H1 (cell line): Measurements from ENCODE around the gene NR2E1. TPM values are rescaled to one million over a fixed set of nuclear protein-coding genes. Genes with fewer than 3 reads are reported as not detected.

Experiments
- BCL11A ChIP-seq, 2 experiments: IDR thresholded peaks; one replicate each; pipeline ENCODE4 v1.6.1; 2011; ENCODE audit warnings: low read depth in 2 of 2, low read length in 2 of 2, mild to moderate bottlenecking in 2 of 2
- CBX5 ChIP-seq: fragments of 300-800, 300-1000 bp; sonication (generic); IDR thresholded peaks from 2 replicates; pipeline ENCODE4 v1.7.1; 2016; ENCODE audit warnings: antibody characterized with exemption, low read length, low read depth
- CBX8 ChIP-seq: fragments of 300-800, 300-1000 bp; sonication (generic); IDR thresholded peaks from 2 replicates; pipeline ENCODE4 v1.7.1; 2016; ENCODE audit warnings: low read depth, low read length, borderline replicate concordance
- CHD2 ChIP-seq: IDR thresholded peaks from 2 replicates; pipeline ENCODE4 v1.6.1; 2012; ENCODE audit warnings: low read length, improper control_type of control experiment
- EZH2 ChIP-seq: fragments of 200-600 bp; sonication (generic); IDR thresholded peaks from 2 replicates; pipeline ENCODE4 v1.7.1; 2012; ENCODE audit warnings: low read depth, mild to moderate bottlenecking, moderate library complexity, low read length, inconsistent platforms; ENCODE audit not compliant: severe bottlenecking
- FOSL1 ChIP-seq: IDR thresholded peaks from 2 replicates; pipeline ENCODE4 v1.6.1; 2011; ENCODE audit warnings: mild to moderate bottlenecking, low read depth, low read length, moderate library complexity; ENCODE audit not compliant: insufficient read depth
- HDAC2 ChIP-seq, 2 experiments: fragments of 300-600 bp in 1 of 2; sonication (generic) in 1 of 2; IDR thresholded peaks; 2 replicates each; pipeline ENCODE4 v1.6.1; 2011 to 2012; ENCODE audit warnings: low read depth in 2 of 2, low read length in 2 of 2, mild to moderate bottlenecking in 2 of 2, moderate library complexity in 2 of 2, borderline replicate concordance in 1 of 2, inconsistent platforms in 1 of 2
- JUND ChIP-seq: IDR thresholded peaks from 2 replicates; pipeline ENCODE4 v1.6.1; 2011; ENCODE audit warnings: mild to moderate bottlenecking, improper control_type of control experiment, low read length
- KDM4A ChIP-seq: IDR thresholded peaks from one replicate; pipeline ENCODE4 v1.7.1; 2012; ENCODE audit warnings: low read depth, mild to moderate bottlenecking, moderate library complexity, low read length, inconsistent platforms; ENCODE audit not compliant: severe bottlenecking
- KDM5A ChIP-seq: fragments of 200-600 bp; IDR thresholded peaks from 2 replicates; pipeline ENCODE4 v1.7.1; 2012; ENCODE audit warnings: mild to moderate bottlenecking, low read length, inconsistent platforms, mixed read lengths
- PHF8 ChIP-seq: fragments of 200-600 bp; sonication (generic); conservative IDR thresholded peaks from 2 replicates; pipeline ENCODE4 v1.7.1; 2012; ENCODE audit warnings: low read depth, mild to moderate bottlenecking, inconsistent platforms, low read length, moderate library complexity
- POLR2A ChIP-seq, 2 experiments: IDR thresholded peaks; 1 replicate in 1 of 2; 2 replicates in 1 of 2; pipeline ENCODE4 v1.6.1; 2011; ENCODE audit warnings: low read depth in 2 of 2, low read length in 2 of 2, mild to moderate bottlenecking in 2 of 2; ENCODE audit errors: control extremely low read depth in 1 of 2
- POLR2AphosphoS5 ChIP-seq: IDR thresholded peaks from 2 replicates; pipeline ENCODE4 v1.6.1; 2011; ENCODE audit warnings: low read depth, low read length
- POU5F1 ChIP-seq: IDR thresholded peaks from 2 replicates; pipeline ENCODE4 v1.6.1; 2011; ENCODE audit warnings: low read depth, mild to moderate bottlenecking, low read length, moderate library complexity
- RAD21 ChIP-seq, 2 experiments: IDR thresholded peaks in 1 of 2; conservative IDR thresholded peaks in 1 of 2; 2 replicates each; pipeline ENCODE4 v1.6.1; 2011; ENCODE audit warnings: low read depth in 2 of 2, low read length in 2 of 2, improper control_type of control experiment in 1 of 2, inconsistent platforms in 1 of 2, mild to moderate bottlenecking in 1 of 2, moderate library complexity in 1 of 2
- RXRA ChIP-seq: IDR thresholded peaks from 2 replicates; pipeline ENCODE4 v1.6.1; 2011; ENCODE audit warnings: low read depth, mild to moderate bottlenecking, low read length, moderate library complexity; ENCODE audit not compliant: insufficient read depth
- SIRT6 ChIP-seq: IDR thresholded peaks from one replicate; pipeline ENCODE4 v1.7.1; 2012; ENCODE audit warnings: low read length, inconsistent platforms
- SP2 ChIP-seq: IDR thresholded peaks from 2 replicates; pipeline ENCODE4 v1.6.1; 2012; ENCODE audit warnings: mild to moderate bottlenecking, low read length, inconsistent platforms
- SP4 ChIP-seq: IDR thresholded peaks from 2 replicates; pipeline ENCODE4 v1.6.1; 2012; ENCODE audit warnings: low read length, inconsistent platforms
- SUZ12 ChIP-seq: fragments of 200-600 bp; sonication (generic); IDR thresholded peaks from 2 replicates; pipeline ENCODE4 v1.6.1; 2012; ENCODE audit warnings: mild to moderate bottlenecking, inconsistent platforms, low read length, moderate library complexity, mixed read lengths
- TAF1 ChIP-seq: IDR thresholded peaks from 2 replicates; pipeline ENCODE4 v1.6.1; 2011; ENCODE audit warnings: mild to moderate bottlenecking, low read depth, low read length
- TEAD4 ChIP-seq: IDR thresholded peaks from 2 replicates; pipeline ENCODE4 v1.6.1; 2012; ENCODE audit warnings: low read depth, low read length, inconsistent platforms, mixed read lengths
- YY1 ChIP-seq: IDR thresholded peaks from 2 replicates; pipeline ENCODE4 v1.6.1; 2011; ENCODE audit warnings: low read depth, mild to moderate bottlenecking, low read length
- polyA plus RNA-seq, 7 experiments: library from polyadenylated mRNA; depleted of rRNA in 3 of 7; stranded (reverse) in 5 of 7; unstranded in 2 of 7; fragments of >200 nt in 5 of 7; fragments of 200-250 nt in 2 of 7; gene quantifications; 1 replicate in 5 of 7; 2 replicates in 1 of 7; 4 replicates in 1 of 7; pipeline versions ENCODE4 v1.2.1 to v1.2.3, GENCODE V29; 2011 to 2013; ENCODE audit warnings: missing spikeins in 2 of 7, mixed read lengths in 2 of 7
- total RNA-seq: library from RNA; stranded (reverse); fragmentation: NEBNext Ultra II Directional; extraction: Animal tissue kit (Norgen Biotek cat#: 25700); gene quantifications from 2 replicates; pipeline ENCODE4 v1.2.1, GENCODE V29; 2021
- TF ChIP-seq, protein P1 (sequence below): IDR thresholded peaks from 2 replicates; pipeline ENCODE4 v1.6.1; 2012; ENCODE audit warnings: low read length, inconsistent platforms

NR2E1 gene
- total and polyA plus RNA-seq, 2 of the 8 experiments (the other 6 are each of a cell fraction or from before 2014, with no cell fraction given): not detected

GRCh38 chr6:108133594-108134179 is 32.1 kb upstream of the NR2E1 start (continued):
- no peak for TF ChIP-seq POLR2AphosphoS5
- TF ChIP-seq, protein P1, sequence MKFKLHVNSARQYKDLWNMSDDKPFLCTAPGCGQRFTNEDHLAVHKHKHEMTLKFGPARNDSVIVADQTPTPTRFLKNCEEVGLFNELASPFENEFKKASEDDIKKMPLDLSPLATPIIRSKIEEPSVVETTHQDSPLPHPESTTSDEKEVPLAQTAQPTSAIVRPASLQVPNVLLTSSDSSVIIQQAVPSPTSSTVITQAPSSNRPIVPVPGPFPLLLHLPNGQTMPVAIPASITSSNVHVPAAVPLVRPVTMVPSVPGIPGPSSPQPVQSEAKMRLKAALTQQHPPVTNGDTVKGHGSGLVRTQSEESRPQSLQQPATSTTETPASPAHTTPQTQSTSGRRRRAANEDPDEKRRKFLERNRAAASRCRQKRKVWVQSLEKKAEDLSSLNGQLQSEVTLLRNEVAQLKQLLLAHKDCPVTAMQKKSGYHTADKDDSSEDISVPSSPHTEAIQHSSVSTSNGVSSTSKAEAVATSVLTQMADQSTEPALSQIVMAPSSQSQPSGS: peak; percentile 91; the same call in 1 of the 2 replicates
- no peak for TF ChIP-seq TAF1
- TF ChIP-seq POLR2A (IDR thresholded peaks at IDR 0.05; ENCODE audit: control extremely low read depth in 1 of 2, low read depth in 2 of 2, low read length in 2 of 2): no peak
- peak; percentile 42 for TF ChIP-seq KDM4A
- TF ChIP-seq YY1: no peak
- no peak for TF ChIP-seq PHF8
- TF ChIP-seq HDAC2 (IDR thresholded peaks at IDR 0.05; ENCODE audit: borderline replicate concordance in 1 of 2, low read depth in 2 of 2, low read length in 2 of 2): 0 out of 4 replicates have a peak, but pooled peaks of 1 of the 2 experiments have one; percentile 23
- TF ChIP-seq BCL11A (IDR thresholded peaks at IDR 0.05; ENCODE audit: low read depth in 2 of 2, low read length in 2 of 2): no peak
- no peak for TF ChIP-seq POU5F1
- TF ChIP-seq CHD2: peak; percentile 34; the same call in 1 of the 2 replicates
- TF ChIP-seq SP4: no peak
- no peak for TF ChIP-seq CBX5
- TF ChIP-seq TEAD4: peak; percentile 86
- TF ChIP-seq SP2: no peak
- TF ChIP-seq FOSL1: no peak
- no peak for TF ChIP-seq CBX8
- TF ChIP-seq SUZ12: peak; percentile 34; the same call in 1 of the 2 replicates
- no peak for TF ChIP-seq RXRA
- TF ChIP-seq RAD21 (IDR thresholded peaks at IDR 0.05 in 1 of 2, conservative IDR thresholded peaks at IDR 0.05 in 1 of 2; ENCODE audit: low read depth in 2 of 2, low read length in 2 of 2): no peak
- peak; percentile 43 for TF ChIP-seq EZH2
- TF ChIP-seq KDM5A: no peak
- TF ChIP-seq SIRT6: no peak
- peak; percentile 98 for TF ChIP-seq JUND
